Measurements from ENCODE around the gene CDYL2.

CDYL2 gene

GRCh38 chr16:80666378-80667250 lies 137.8 kb downstream of the CDYL2 start:
- DNase-seq: no peak

DNA sequence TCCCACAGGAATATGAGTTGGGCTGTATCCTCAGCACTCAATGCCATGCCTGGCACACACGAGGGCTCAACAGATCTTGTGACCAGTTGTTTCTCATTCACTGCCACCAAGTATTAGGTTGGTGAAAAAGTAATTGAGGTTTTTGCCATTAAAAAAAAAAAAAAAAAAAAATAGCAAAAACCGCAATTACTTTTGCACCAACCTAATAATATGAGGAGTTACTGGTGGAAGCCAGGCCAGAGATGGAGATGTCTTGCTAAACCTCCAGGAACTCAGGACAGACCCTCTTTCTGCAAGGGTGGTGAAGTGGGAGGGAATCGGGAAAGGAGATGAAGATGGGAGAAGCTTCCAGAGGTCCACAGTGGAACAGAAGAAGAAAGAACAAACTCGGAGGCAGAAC lies 139.0 kb downstream of the CDYL2 start:
- no peak for DNase-seq

- no peak for DNase-seq
Measured at GRCh38 chr16:80664786-80665185, 139.6 kb downstream of the CDYL2 start.

DNA sequence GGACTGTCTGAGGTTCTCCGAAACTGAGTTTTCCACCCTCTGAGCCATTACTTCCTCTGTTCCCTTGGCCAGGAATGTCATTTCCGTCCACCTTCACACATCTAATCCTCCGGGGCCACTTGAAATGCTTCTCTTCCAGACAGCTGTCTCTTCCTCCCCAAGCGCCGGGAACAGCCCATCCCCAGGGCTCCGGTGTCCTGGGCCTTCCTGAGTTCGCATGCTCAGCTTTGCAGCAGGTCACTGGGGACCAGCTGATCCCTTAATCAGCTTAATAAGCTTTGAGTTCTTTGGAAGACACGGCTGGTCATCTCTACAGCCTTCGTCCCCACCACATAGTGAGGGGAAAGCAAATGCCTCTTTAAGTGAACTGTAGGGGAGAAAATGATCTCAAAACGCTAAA lies 140.2 kb downstream of the CDYL2 start:
- no peak for DNase-seq

- no peak for DNase-seq
Measured at GRCh38 chr16:80663078-80663477, 141.3 kb downstream of the CDYL2 start.

- no peak for DNase-seq
Measured at GRCh38 chr16:80659865-80660264, 144.5 kb downstream of the CDYL2 start.

- DNase-seq: peak; percentile 54
Measured at GRCh38 chr16:80656711-80657150, 147.7 kb downstream of the CDYL2 start.

DNA sequence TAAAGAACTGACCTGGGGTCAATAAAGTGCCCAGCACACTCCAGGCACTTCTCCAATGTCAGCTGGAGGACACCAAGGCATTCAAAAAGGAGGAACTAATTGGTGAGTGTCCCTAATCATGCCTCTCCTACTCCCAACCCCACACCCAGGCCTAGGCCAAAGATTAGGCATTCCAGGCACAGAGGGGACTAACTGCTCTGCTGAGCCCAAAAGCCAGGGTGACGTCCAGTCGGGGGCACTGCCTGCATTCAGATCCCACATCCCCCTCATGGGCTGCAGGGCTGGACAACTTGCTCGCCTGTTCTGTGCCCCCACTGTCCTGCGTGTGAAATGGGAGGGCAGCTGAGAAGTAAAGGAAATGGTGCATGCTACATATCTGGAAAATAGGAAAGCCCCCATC lies 148.2 kb downstream of the CDYL2 start:
- no peak for DNase-seq

DNA sequence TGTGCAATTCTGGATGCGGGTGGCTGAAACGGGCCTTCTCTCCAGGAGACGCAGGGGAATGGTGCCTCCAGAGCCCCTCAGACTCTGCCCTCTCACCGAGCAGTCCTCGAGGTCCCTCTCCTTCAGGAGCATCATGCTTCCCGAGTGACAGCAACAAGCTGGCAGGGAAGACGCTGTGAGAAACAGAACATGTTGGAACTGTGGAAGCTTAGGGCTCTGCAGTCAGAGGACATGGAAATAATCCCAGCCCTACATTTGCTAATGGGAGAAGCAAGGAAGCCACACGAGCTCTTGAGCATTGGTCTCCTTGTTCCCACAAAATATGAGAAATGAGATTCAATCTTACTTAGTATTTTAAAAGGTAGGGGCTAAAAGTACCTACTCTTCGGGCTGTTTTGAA lies 148.6 kb downstream of the CDYL2 start:
- DNase-seq: no peak

DNA sequence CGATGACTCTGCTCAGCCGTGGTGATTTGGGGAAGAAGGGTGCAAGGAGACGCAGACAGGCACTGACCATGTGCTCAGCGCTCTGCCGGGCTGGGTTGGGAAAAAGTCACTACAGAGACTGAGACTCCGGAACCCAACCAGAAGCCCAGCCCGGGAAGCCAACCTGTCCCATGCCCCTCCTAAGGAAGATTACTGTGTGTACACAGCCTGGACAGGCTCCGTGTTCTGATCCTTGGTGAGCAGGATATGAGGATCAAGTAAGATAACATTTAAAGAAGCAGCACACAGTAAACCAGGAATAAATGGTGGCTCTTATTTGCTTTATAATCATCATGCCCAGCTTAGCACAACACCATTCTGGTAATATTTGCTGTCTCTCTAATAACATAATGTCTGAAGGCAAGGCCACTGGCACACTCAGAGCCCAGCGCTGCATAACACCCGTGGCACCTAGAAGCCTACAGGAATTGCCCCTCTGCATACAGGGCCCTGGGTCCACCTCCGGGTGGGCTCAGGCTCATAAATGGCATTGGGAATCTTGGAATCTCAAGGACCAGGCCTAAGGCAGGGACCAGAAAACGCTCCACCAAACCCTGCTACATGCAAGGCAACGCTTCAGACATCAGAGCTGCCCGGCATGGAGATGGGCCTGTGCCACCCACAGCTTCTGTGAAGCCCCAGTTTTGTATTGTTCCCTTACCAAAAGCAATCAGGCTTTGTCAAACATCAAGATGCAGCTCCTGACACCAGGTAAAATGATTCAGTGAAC lies 150.1 kb downstream of the CDYL2 start:
- DNase-seq: no peak

DNA sequence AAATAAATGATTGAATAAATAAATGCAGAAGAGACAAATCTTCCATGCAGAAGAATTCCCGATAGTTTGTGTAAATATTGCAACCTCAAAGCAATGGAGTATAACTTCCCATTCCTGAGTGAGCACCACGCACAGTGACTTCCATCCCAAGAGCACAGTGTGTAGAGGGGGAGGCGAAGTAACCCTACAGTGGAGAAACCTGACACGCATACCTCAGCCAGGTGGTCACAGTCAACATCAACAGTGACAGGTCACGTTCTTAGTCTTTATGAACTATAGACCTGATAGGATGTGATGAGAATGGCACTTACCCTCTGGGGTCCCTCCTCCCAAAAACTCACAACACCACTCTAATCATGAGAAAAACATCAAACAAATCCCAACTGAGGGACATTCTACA lies 152.0 kb downstream of the CDYL2 start:
- DNase-seq: no peak

GRCh38 chr16:80650281-80650680 lies 154.1 kb downstream of the CDYL2 start:
- DNase-seq: peak; percentile 29

DNA sequence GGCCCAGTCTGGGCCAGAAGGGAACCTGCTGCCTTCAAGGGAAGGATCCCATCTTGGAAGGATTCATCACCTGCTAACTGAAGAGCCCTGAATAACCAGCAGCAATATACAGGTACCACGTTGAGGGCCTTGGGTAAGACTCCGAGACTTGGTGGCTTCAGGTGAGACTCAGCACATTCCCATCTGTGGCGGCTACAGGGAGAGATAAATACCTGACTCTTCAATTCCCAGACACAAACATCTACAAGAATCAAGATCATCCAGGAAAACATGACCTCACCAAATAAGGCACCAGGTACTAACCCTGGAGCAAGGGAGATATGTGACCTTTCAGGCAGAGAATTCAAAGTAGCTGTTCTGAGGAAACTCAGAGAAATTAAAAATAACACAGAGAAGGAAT lies 164.1 kb downstream of the CDYL2 start:
- no peak for DNase-seq

DNA sequence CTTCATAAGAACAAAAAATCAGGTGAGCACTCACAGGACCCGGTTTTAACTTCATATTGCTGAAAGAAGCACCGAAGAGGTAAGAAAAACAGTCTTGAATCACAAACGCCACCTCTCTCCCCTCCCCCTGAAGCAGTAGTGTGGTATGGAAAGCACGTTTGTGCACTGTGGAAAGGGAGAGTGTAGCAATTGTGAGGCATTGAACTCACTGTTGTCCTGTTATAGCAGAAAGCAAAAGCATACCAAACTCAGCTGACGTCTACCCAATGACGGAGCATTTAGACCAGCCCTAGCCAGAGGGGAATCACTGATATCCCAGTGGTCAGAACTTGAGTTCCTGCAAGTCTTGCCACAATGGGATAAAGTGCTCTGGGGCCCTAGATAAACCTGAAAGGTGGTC lies 164.8 kb downstream of the CDYL2 start:
- no peak for DNase-seq

GRCh38 chr16:80637621-80638020 lies 166.8 kb downstream of the CDYL2 start:
- DNase-seq: no peak

DNA sequence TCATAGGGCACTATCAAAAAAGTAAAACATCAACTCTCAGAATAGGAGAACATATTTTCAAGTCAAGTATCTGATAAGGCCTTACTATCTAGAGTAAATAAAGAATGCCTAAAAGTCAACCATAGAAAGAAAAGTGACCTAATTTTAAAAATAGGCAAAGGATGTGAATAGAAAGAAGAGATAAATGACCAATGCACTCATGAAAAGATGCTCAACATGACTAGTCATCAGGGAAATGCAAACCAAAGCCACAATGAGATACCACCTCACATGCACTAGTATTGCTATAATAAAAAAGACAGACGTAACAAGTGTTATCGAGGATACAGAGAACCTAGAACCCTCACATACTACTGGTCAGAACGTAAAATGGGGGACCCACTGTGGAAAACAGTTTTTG lies 172.8 kb downstream of the CDYL2 start:
- DNase-seq: no peak

DNA sequence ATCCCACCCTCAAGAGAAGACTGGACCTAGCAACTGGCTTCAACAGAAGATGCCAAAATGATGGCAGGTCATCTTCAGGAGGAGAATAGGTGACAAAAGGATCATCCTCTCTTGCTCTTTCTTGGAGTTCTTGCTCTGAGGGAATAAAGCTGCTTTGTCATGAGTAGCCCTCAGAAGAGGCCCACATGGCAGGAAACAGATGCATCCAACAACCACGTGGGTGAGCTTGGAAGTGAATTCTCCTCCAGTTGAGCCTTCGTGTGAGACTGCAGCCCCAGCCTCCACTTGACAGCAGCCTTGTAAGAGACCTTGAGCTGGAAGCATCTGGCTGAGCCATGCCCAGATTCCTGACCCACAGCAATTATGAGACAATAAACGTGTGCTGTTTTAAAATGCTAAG lies 176.1 kb downstream of the CDYL2 start:
- DNase-seq: no peak

- DNase-seq: no peak
Measured at GRCh38 chr16:80627108-80627507, 177.3 kb downstream of the CDYL2 start.

DNA sequence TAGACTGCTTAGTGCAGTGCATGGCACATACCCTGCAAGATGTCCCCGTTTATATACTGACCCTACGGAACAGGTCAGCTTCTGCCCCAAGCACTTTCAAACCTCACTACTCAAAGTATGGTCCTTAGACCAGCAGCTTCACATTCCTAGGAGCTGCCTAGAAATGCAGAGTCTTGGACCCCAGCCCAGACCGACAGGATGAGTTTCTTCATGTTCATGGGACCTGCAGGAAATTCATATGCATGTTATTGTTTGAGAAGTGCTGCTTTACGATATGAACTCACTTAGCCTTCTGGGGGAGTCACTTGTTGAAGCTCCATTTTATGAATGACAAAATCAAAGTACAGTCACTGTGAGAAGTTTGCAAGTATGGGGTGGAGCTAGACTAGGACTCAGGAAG lies 181.0 kb downstream of the CDYL2 start:
- no peak for DNase-seq

- DNase-seq: no peak
Measured at GRCh38 chr16:80622007-80622406, 182.4 kb downstream of the CDYL2 start.

- no peak for DNase-seq
Measured at GRCh38 chr16:80620736-80621605, 183.4 kb downstream of the CDYL2 start.

GRCh38 chr16:80619824-80620223 lies 184.6 kb downstream of the CDYL2 start:
- no peak for DNase-seq

All from CD4-positive, alpha-beta T cell treated with Interleukin-17A for 1 hour (primary cell).